DND-41 (cell line): Measurements from ENCODE around the gene SLC17A6.

Source experiments
- ATAC-seq: fragments of 200-7000 bp; cut with Tn5 transposase; 3 replicates; pipeline ENCODE4 v1.9.1; 2021; ENCODE audit warnings: low read depth; ENCODE audit not compliant: insufficient read depth
- DNase-seq: peaks from one replicate; pipeline ENCODE4 v3.0.0-alpha.2; 2020
- H2AFZ ChIP-seq: 2 replicates; pipeline ENCODE4 v1.6.0; 2012; ENCODE audit warnings: low read depth, low read length
- H3K27ac ChIP-seq: 2 replicates; pipeline ENCODE4 v1.5.1; 2012; ENCODE audit warnings: low read length, inconsistent platforms
- H3K27me3 ChIP-seq: fragments of 200-600 bp; sonication (generic); 2 replicates; pipeline ENCODE4 v1.6.0; 2012; ENCODE audit warnings: low read length, mild to moderate bottlenecking, inconsistent platforms; ENCODE audit not compliant: insufficient read depth, poor library complexity
- H3K36me3 ChIP-seq: 2 replicates; pipeline ENCODE4 v1.5.1; 2012; ENCODE audit warnings: low read length, inconsistent platforms; ENCODE audit not compliant: insufficient read depth
- H3K4me1 ChIP-seq: 2 replicates; pipeline ENCODE4 v1.5.1; 2012; ENCODE audit warnings: mild to moderate bottlenecking, low read length; ENCODE audit not compliant: insufficient read depth
- H3K4me2 ChIP-seq: 2 replicates; pipeline ENCODE4 v1.6.0; 2012; ENCODE audit warnings: mild to moderate bottlenecking, moderate library complexity, low read length, inconsistent platforms; ENCODE audit not compliant: insufficient read depth
- H3K4me3 ChIP-seq, 2 experiments: fragments of 200-600 bp in 1 of 2; shearing (Covaris generic) in 1 of 2; 2 replicates each; pipeline ENCODE4 v1.5.1; 2012 to 2016; ENCODE audit warnings: inconsistent platforms in 2 of 2, low read length in 2 of 2, mild to moderate bottlenecking in 2 of 2, low read depth in 1 of 2, moderate library complexity in 1 of 2
- H3K79me2 ChIP-seq: 2 replicates; pipeline ENCODE4 v1.6.0; 2012; ENCODE audit warnings: low read length, inconsistent platforms; ENCODE audit not compliant: insufficient read depth
- H3K9ac ChIP-seq: 2 replicates; pipeline ENCODE4 v1.6.0; 2012; ENCODE audit warnings: low read depth, mild to moderate bottlenecking, inconsistent platforms, low read length, moderate library complexity
- H3K9me3 ChIP-seq: 2 replicates; pipeline ENCODE4 v1.5.1; 2012; ENCODE audit warnings: low read length, moderate library complexity, mild to moderate bottlenecking, inconsistent platforms; ENCODE audit not compliant: insufficient read depth, severe bottlenecking
- H4K20me1 ChIP-seq: 2 replicates; pipeline ENCODE4 v1.6.0; 2012; ENCODE audit warnings: low read length; ENCODE audit not compliant: insufficient read depth
- CTCF ChIP-seq: IDR thresholded peaks from 2 replicates; pipeline ENCODE4 v1.5.1; 2012; ENCODE audit warnings: borderline replicate concordance, low read length, moderate library complexity, mild to moderate bottlenecking; ENCODE audit not compliant: poor library complexity, severe bottlenecking; ENCODE audit errors: extremely low read depth
- EZH2 ChIP-seq: IDR thresholded peaks from 3 replicates; pipeline ENCODE4 v1.6.1; 2012; ENCODE audit warnings: borderline replicate concordance, low read depth, mild to moderate bottlenecking, moderate library complexity, low read length, inconsistent platforms; ENCODE audit not compliant: severe bottlenecking

SLC17A6 gene

DNA sequence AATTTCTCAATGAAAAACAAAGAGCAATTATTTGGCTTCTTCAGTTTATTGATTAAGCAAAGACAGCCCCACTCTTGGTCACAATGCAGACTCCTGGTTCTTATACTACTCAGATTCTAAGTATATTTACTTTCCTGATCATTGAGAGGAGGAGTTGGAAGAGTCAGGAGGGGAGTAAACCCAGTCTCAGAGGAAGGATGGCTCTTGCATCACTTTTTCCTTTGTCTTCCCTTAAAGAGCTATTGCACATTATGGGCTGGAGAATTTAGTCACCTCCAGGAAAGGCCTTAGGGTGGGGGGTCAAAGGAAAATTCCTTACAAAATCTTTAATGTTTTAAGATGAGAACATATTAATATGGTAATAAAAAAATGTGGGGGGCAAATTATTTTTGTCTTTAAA, 8.1 kb downstream of the SLC17A6 start:
- DNase-seq (no peak), ATAC-seq (no peak)
- no peak overlapping the region for H3K27ac ChIP-seq
- no peaks in the 10 kb centered on the region for H3K36me3 ChIP-seq
- H3K4me3 ChIP-seq = no peak overlapping the region
- H3K27me3 ChIP-seq = no peaks in the 10 kb centered on the region
- no peak for TF ChIP-seq EZH2
- TF ChIP-seq CTCF = no peak
- H2AFZ ChIP-seq = no peak overlapping the region
- no peaks in the 10 kb centered on the region for H3K79me2 ChIP-seq
- H3K9ac ChIP-seq = no peak overlapping the region
- H3K4me2 ChIP-seq = no peak overlapping the region
- H3K4me1 ChIP-seq = no peaks in the 10 kb centered on the region
- H3K9me3 ChIP-seq = no peaks in the 10 kb centered on the region
- H4K20me1 ChIP-seq = no peaks in the 10 kb centered on the region

DNA sequence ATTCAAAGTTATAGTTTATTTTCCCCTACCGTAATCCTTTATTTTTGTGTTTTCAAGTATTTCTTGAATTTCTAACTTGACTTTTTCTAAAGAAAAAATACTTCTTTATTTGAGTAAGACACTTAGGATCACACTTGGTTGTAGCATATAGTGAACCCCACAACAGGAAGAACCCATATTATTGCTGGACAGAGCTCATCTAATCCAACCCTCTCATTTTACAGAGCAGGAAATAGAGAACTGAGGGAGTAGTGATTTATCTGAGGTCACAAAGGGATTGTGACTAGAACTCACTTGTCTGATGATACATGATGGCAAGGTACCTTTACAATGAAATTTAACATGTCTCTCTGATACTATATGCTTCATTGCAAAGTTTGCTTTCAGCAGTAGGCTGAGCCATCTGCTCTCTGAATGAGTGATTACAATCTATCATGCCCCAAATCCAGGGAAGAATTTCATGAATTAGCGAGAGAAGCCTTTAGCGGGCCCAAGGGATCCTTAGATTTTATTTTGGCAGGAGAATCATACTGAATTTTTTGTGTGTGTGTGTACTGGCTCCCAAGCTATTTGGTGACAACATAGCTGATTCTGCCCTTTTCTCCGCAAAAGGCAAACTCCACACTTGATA, 9.8 kb downstream of the SLC17A6 start:
- ATAC-seq (no peak), DNase-seq (no peak)

GRCh38 chr11:22349491-22349890, 11.3 kb downstream of the SLC17A6 start:
- no peak overlapping the region for H3K4me2 ChIP-seq
- H3K79me2 ChIP-seq = no peaks in the 10 kb centered on the region
- no peak overlapping the region for H2AFZ ChIP-seq
- H4K20me1 ChIP-seq = no peaks in the 10 kb centered on the region
- H3K9ac ChIP-seq = no peak overlapping the region
- H3K9me3 ChIP-seq = no peaks in the 10 kb centered on the region
- no peak overlapping the region for H3K27ac ChIP-seq
- no peak overlapping the region for H3K4me3 ChIP-seq
- H3K4me1 ChIP-seq = no peaks in the 10 kb centered on the region
- TF ChIP-seq EZH2 (no peak), CTCF (no peak)
- no peaks in the 10 kb centered on the region for H3K36me3 ChIP-seq
- ATAC-seq (no peak), DNase-seq (no peak)
- H3K27me3 ChIP-seq = no peaks in the 10 kb centered on the region

More for the DNA sequence above, 9.8 kb downstream of the SLC17A6 start:
- H3K27me3 ChIP-seq = no peaks in the 10 kb centered on the region
- no peaks in the 10 kb centered on the region for H3K9me3 ChIP-seq
- no peak overlapping the region for H3K9ac ChIP-seq
- no peak overlapping the region for H3K27ac ChIP-seq
- H3K4me2 ChIP-seq = no peak overlapping the region
- H4K20me1 ChIP-seq = no peaks in the 10 kb centered on the region
- H3K36me3 ChIP-seq = no peaks in the 10 kb centered on the region
- no peaks in the 10 kb centered on the region for H3K4me1 ChIP-seq
- no peak overlapping the region for H2AFZ ChIP-seq
- TF ChIP-seq CTCF (no peak), EZH2 (no peak)
- H3K79me2 ChIP-seq = no peaks in the 10 kb centered on the region
- H3K4me3 ChIP-seq = no peak overlapping the region

GRCh38 chr11:22359295-22359694, 21.1 kb downstream of the SLC17A6 start:
- no peak overlapping the region for H2AFZ ChIP-seq
- H3K27me3 ChIP-seq = no peaks in the 10 kb centered on the region
- H3K79me2 ChIP-seq = no peaks in the 10 kb centered on the region
- H3K27ac ChIP-seq = no peak overlapping the region
- H3K4me2 ChIP-seq = no peak overlapping the region
- no peak for TF ChIP-seq EZH2
- H3K9me3 ChIP-seq = no peaks in the 10 kb centered on the region
- ATAC-seq (no peak), DNase-seq (no peak)
- H3K4me3 ChIP-seq = no peak overlapping the region
- H3K9ac ChIP-seq = no peak overlapping the region
- no peaks in the 10 kb centered on the region for H4K20me1 ChIP-seq
- no peaks in the 10 kb centered on the region for H3K4me1 ChIP-seq
- H3K36me3 ChIP-seq = no peaks in the 10 kb centered on the region
